Stimulated activated CD8-positive, alpha-beta memory T cell treated with anti-CD3 and anti-CD28 coated beads, Interleukin-4, amount 100 ng/mL, for 24 hours (primary cell): ENCODE measurements around the gene SCFD2.
"Not testable (repeated sequence)": the region's sequence is repeated elsewhere in the genome, so short reads cannot be mapped to it uniquely, and the experiment has no call there.

Experiments used
- DNase-seq: peaks from one replicate; pipeline ENCODE4 v3.0.0-alpha.2; 2020; ENCODE audit warnings: low read depth

SCFD2 gene

GRCh38 chr4:53049528-53049927 lies 316.3 kb downstream of the SCFD2 start:
- no peak for DNase-seq

GRCh38 chr4:53044651-53044960 lies 321.3 kb downstream of the SCFD2 start:
- DNase-seq: no peak

GRCh38 chr4:53043891-53044650 lies 321.8 kb downstream of the SCFD2 start:
- DNase-seq: no peak

GRCh38 chr4:53043055-53043454 lies 322.8 kb downstream of the SCFD2 start:
- no peak for DNase-seq

GRCh38 chr4:53040851-53041250 lies 325.0 kb downstream of the SCFD2 start:
- no peak for DNase-seq

GRCh38 chr4:53040459-53040815 lies 325.4 kb downstream of the SCFD2 start:
- DNase-seq: no peak

- DNase-seq: no peak
Measured at GRCh38 chr4:53039741-53040458, 326.0 kb downstream of the SCFD2 start.

GRCh38 chr4:53037892-53038291 lies 328.0 kb downstream of the SCFD2 start:
- DNase-seq: no peak

GRCh38 chr4:53032908-53033307 lies 333.0 kb downstream of the SCFD2 start:
- DNase-seq: not testable (repeated sequence)

- no peak for DNase-seq
Measured at GRCh38 chr4:53026233-53026632, 339.6 kb downstream of the SCFD2 start.

GRCh38 chr4:53023677-53024299 lies 342.1 kb downstream of the SCFD2 start:
- no peak for DNase-seq

GRCh38 chr4:53022513-53023100 lies 343.3 kb downstream of the SCFD2 start:
- no peak for DNase-seq

- DNase-seq: no peak
Measured at GRCh38 chr4:53021754-53022512, 343.9 kb downstream of the SCFD2 start.

GRCh38 chr4:53019485-53020382 lies 346.1 kb downstream of the SCFD2 start:
- DNase-seq: no peak

- DNase-seq: no peak
Measured at GRCh38 chr4:53018471-53018870, 347.4 kb downstream of the SCFD2 start.

GRCh38 chr4:53016099-53016820 lies 349.6 kb downstream of the SCFD2 start:
- DNase-seq: no peak

GRCh38 chr4:53015681-53016080 lies 350.2 kb downstream of the SCFD2 start:
- no peak for DNase-seq

- no peak for DNase-seq
Measured at GRCh38 chr4:53014881-53015280, 351.0 kb downstream of the SCFD2 start.

GRCh38 chr4:53013873-53014775 lies 351.7 kb downstream of the SCFD2 start:
- DNase-seq: no peak
